Effector memory CD4-positive, alpha-beta T cell (primary cell): ENCODE data around the gene STK32C.

Source experiments
- DNase-seq, 3 donors: peaks; one replicate each; pipeline ENCODE4 v3.0.0-alpha.2; 2020
- H3K27ac ChIP-seq: 2 replicates; pipeline ENCODE4 v1.7.0; 2013; ENCODE audit warnings: mild to moderate bottlenecking, low read length, moderate library complexity; ENCODE audit not compliant: insufficient read depth, poor library complexity, severe bottlenecking
- H3K27me3 ChIP-seq: replicated peaks from 2 replicates; pipeline ENCODE4 v1.7.0; 2013; ENCODE audit warnings: mild to moderate bottlenecking, low read length; ENCODE audit not compliant: insufficient read depth, control insufficient read depth, poor library complexity, severe bottlenecking
- H3K36me3 ChIP-seq: 2 replicates; pipeline ENCODE4 v1.7.0; 2013; ENCODE audit warnings: mild to moderate bottlenecking, low read length, moderate library complexity; ENCODE audit not compliant: control insufficient read depth, insufficient read depth
- H3K4me1 ChIP-seq: 2 replicates; pipeline ENCODE4 v1.7.0; 2013; ENCODE audit warnings: low read length, mild to moderate bottlenecking; ENCODE audit not compliant: control insufficient read depth, insufficient read depth, poor library complexity, severe bottlenecking
- H3K4me3 ChIP-seq: 2 replicates; pipeline ENCODE4 v1.7.0; 2013; ENCODE audit warnings: low read length, low read depth, mild to moderate bottlenecking; ENCODE audit not compliant: insufficient read depth, poor library complexity, severe bottlenecking
- H3K9me3 ChIP-seq: 2 replicates; pipeline ENCODE4 v1.7.0; 2013; ENCODE audit warnings: mild to moderate bottlenecking, low read length, moderate library complexity; ENCODE audit not compliant: control insufficient read depth

STK32C gene

DNA sequence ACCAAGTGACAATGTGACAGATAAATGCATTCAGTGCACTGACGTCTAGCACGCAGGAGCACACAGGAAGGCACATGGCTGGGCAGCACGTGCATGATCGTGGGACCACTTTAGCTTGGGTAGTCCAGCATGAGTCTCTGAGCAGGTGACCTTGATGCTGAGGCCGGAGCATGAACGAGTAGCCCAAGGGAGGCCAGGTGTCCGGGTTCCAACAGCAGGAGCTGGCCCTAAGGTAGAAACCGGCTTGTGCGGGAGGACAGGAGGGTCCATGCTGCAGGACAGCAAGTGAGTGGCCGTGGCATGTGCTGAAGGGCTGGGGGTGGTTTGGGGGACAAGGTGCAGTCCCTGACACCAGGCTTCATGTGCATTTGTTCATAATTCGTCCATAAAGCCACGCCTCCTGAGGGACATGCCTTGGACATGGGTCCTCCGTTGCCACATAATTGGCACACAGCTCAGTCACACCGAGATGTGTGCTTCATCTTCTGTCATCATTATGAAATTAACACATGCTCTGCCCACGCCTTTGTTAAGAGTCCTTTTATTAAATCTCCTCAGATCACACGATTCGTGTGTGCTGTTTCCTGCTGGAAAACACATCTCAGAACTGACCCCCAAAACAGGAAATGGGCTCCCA lies 3.1 kb upstream of the STK32C start:
- no peak overlapping the region for H3K4me3 ChIP-seq
- no peak overlapping the region for H3K27ac ChIP-seq
- DNase-seq: no peak
- H3K9me3 ChIP-seq: no peaks in the 10 kb centered on the region
- no peaks in the 10 kb centered on the region for H3K27me3 ChIP-seq
- H3K36me3 ChIP-seq: no peaks in the 10 kb centered on the region
- peaks cover 11% of the 10 kb centered on the region for H3K4me1 ChIP-seq

DNA sequence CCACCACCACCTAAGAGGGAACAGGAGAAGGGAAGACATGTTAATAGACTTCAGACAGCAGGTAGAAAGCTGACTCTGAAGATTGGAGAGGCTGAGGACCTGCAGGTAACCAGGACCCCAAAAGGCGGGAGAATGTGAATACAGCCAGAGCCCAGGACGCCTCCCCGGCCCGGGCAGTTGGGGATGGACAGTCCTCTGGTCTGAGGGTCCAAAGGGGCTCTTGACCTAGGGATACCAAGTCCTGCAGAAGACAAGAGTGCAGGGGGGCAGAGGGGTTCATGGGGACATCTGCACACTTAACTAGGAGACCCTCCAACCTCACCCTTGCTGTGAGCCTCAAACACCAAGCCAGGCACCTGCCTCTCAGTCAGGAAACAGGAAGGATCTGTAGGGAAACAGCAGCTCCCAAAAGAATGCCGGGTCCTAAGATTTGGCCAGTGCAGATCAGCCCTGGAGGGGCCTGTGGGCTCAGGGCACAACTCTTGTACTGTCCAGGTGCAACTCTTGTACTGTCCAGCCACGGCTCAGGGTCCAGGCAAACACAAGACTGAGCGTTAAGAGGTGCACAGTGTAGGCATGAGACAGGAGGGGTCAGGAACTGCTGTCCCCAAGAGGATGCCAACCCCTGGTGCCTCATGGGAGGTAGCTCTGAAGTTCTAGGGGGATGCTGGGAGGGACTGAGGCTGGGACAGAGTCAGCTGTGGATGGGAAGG lies 2.3 kb upstream of the STK32C start:
- Histone ChIP-seq H3K27ac (no peak overlapping the region), H3K36me3 (no peaks in the 10 kb centered on the region), H3K27me3 (no peaks in the 10 kb centered on the region)

DNA sequence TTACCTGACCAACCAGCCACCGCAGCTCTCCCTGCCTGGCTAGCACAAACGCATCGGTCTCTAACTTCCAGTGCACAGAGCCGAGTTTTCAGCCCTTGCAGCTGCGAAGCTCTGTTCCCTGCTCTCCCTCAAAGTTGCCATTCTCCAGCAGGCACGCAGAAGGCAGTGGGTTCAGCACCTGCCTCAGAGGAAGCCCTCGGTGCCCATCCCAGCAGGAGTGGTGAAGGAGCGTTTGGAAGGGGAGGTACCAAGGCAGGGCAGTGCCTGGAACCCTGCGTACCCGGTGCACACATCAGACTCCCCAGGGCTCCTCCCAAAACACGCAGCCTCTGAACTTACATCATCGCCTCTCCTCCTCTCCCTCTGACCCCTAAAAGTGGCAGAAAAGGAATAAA lies 1.7 kb upstream of the STK32C start:
- Histone ChIP-seq H3K9me3 (no peaks in the 10 kb centered on the region), H3K27me3 (no peaks in the 10 kb centered on the region), H3K36me3 (no peaks in the 10 kb centered on the region), H3K4me1 (peaks cover 11% of the 10 kb centered on the region), H3K4me3 (no peak overlapping the region), H3K27ac (no peak overlapping the region)
- DNase-seq: no peak

More for the DNA sequence above, 2.3 kb upstream of the STK32C start:
- Histone ChIP-seq H3K4me1 (peaks cover 11% of the 10 kb centered on the region), H3K9me3 (no peaks in the 10 kb centered on the region), H3K4me3 (no peak overlapping the region)
- no peak for DNase-seq

DNA sequence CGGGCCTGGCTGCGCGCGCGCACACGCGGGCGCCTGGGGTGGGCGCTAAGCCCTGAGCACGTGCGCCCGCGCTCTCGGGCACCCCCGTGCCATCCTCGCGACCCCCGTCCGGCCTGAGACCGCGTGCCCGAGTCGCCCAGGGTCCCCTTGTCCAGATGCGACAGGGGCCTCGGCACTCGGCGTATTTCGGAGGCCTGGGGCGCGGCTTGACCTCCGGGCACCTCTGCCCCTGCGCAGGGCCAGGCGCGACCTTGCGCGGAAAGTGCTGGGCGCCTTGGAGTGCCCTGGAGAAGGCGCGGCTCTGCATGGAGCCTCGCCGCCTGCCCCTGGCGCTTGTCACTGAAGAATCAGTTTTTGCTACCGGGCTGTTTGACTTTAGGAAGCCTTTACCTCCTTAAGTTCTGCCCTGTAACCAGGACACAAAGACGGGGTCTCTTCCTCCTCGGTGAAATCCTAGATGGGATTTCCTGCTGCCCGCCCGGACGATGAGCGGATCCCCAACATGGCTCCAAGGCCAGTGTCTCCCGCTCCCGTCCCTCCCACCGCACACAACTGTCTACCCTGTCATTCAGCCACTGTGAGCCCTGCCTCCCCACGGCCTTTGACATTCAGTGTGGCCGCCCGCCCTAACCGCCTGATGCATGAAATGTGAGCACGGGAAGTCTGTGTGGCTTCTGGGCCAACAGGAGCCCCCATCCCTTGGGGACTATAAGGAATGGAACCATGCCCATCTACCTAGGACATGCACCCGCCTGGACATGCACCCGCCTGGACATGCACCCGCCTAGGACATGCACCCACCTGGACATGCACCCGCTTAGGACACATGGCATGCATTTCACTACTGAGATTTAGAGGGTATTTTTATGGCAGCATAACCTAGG lies 1.1 kb upstream of the STK32C start:
- no peak overlapping the region for H3K27ac ChIP-seq
- H3K4me1 ChIP-seq: peaks cover 11% of the 10 kb centered on the region
- H3K27me3 ChIP-seq: no peaks in the 10 kb centered on the region
- no peak for DNase-seq
- no peaks in the 10 kb centered on the region for H3K36me3 ChIP-seq
- no peaks in the 10 kb centered on the region for H3K9me3 ChIP-seq
- H3K4me3 ChIP-seq: peak overlapping the region; percentile 64

DNA sequence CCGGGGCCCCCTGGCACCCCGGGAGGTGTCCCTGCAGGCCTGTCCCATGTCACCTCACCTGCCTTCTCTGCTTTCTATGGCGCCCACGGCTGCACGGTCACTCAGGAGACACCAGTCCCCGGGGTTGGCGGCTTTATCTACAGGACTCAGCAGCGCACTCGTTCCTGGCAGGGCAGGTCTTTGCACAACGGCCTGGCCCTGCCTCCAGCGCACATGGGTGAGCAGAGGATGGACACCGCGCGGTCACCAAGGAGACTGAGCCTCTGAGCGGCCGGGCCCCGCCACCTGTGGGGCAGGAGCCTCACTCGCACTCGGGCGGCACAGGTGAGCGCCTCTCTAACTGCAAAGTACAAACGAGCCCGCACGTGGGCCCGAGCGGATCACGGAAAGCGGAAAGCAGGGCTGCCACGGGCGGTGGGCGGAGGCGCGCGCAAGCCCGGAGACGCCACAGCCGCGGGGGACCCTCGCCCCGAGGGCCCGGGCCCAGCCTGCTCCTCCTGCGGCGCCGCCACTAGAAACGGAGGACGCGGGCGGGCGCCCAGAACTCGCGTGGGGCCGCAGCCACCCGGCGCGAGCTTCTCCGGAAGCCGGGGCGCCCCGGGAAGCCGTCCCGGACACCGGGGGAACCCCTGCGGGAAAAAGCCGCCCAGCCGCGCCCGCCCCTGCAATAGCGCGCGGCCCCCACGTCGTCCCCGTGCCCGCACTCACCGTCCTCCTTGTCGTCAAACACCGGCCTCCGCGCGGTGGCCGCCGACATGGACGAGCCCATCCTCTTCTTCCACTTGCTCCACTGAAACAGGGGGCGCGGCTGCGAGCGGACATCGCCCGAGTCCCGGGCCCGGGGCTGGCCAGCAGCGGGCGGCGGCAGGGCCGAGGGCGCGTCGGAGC lies 642 bp downstream of the STK32C start:
- Histone ChIP-seq H3K27me3 (no peaks in the 10 kb centered on the region), H3K9me3 (no peaks in the 10 kb centered on the region), H3K27ac (no peak overlapping the region), H3K36me3 (no peaks in the 10 kb centered on the region), H3K4me1 (peaks cover 11% of the 10 kb centered on the region), H3K4me3 (peak overlapping the region; percentile 57)
- DNase-seq: peak in 2 of 3 donors; percentile 21 to 22

DNA sequence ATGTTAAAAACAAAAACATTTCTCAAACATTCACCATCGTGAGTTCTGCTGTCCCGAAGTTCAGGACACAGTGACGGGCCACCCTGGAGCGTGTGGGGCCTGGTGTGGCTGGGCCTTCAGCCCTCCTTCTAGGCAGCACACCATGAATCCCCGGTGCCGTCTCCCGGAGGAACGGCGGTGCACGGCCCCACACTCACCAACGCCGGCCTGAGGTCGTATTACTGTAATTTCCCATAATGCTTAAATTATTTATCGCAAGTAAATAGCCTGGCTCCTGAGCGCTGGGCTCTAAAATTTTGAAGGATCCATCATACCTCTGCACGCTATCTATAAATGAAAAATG lies 1.4 kb downstream of the STK32C start:
- H3K4me3 ChIP-seq: no peak overlapping the region

DNA sequence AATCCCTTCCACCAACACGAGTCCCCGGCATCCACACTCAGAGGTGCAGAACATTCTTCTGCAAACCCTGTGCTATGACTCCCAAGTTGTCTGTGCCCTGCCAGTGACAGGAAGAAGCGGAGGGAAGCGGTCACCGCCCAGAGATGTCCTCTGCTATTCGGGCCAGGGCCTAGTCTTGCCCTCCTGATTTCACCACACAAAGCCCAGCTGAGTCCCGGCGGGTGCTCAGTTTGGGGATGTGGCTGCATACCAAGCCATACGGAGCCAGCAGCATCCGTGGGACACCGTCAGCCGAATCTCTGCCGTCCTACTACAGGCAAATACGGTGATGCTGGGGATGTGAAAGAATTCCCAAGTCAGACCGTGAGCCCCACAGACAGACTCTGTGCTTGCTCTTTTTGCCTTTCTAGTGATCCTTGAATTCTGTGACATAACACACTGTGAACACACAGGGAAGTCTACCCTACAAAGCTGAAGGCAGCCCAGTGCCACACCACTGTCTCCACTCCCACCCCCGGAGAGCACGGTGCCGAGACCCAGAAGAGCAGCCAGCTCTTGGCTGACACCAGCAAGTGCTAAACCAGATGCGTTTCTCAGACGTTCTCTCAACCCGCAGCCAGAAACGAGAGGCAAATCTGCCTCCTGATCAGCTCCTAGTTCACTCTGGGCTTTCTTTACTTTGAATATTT lies 2.0 kb downstream of the STK32C start:
- no peak for DNase-seq
- no peak overlapping the region for H3K4me3 ChIP-seq
- no peaks in the 10 kb centered on the region for H3K27me3 ChIP-seq
- no peaks in the 10 kb centered on the region for H3K36me3 ChIP-seq
- no peaks in the 10 kb centered on the region for H3K9me3 ChIP-seq
- no peak overlapping the region for H3K27ac ChIP-seq
- H3K4me1 ChIP-seq: peaks cover 11% of the 10 kb centered on the region

More for the DNA sequence above, 1.4 kb downstream of the STK32C start:
- DNase-seq: no peak
- Histone ChIP-seq H3K36me3 (no peaks in the 10 kb centered on the region), H3K4me1 (peaks cover 11% of the 10 kb centered on the region), H3K9me3 (no peaks in the 10 kb centered on the region), H3K27ac (no peak overlapping the region), H3K27me3 (no peaks in the 10 kb centered on the region)

DNA sequence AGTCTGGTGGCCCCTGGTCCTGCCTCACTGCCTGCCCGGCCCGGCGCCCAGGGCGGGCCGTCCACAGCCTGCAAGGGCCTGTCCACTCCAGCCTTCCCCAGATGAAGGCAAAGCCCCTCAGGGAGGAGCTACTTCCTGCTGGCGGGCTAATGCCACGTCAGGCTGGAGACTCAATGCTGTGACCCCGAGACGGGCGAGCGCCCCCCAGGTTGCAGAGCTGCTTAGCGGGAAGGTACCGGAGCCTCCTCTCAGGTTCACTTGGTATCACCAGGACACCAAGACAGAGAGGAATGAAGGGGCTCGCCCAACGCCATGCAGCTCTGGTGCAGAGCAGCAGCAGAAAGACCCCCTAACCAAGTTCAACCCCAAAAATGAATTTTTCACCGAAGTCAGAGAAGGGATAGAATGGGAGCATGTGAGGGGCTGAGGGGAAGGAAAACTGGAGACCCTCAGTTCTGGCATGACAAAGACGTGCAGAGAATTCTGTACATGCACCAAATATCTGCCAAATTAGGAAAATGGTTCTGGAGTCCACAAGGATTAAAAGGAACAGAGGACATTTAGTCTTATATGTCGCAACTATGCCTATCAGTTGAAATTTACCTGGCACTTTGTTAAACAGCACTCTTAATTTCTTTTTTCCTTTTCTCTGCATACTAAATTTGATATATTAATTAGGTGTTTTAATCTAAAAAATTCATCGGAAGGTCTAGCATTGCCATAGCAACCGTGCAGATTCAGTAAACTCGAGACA lies 2.8 kb downstream of the STK32C start:
- Histone ChIP-seq H3K36me3 (no peaks in the 10 kb centered on the region), H3K4me1 (peaks cover 11% of the 10 kb centered on the region), H3K9me3 (no peaks in the 10 kb centered on the region), H3K4me3 (no peak overlapping the region), H3K27ac (no peak overlapping the region), H3K27me3 (no peaks in the 10 kb centered on the region)
- DNase-seq: no peak
